Natural killer cell (primary cell): ENCODE measurements around the gene PLXNA4. TPM values are rescaled to one million over a fixed set of nuclear protein-coding genes. Genes with fewer than 3 reads are reported as not detected.

ENCODE experiments used
- ATAC-seq, 3 donors: fragments of 150-1000 bp in 2 of 3; fragments of 200-7000 bp in 1 of 3; cut with Tn5 transposase; 1 replicate in 1 of 3; 2 replicates in 2 of 3; pipeline ENCODE4 v1.10.0; 2021; ENCODE audit warnings: mild to moderate bottlenecking in 2 of 3, moderate library complexity in 2 of 3
- DNase-seq, 2 donors: peaks; one replicate each; pipeline versions ENCODE4 v3.0.0 to v3.0.0-alpha.2; 2013 to 2021; ENCODE audit warnings: mixed read lengths in 1 of 2
- H3K27ac ChIP-seq: one replicate; pipeline ENCODE4 v1.5.1; 2013; ENCODE audit warnings: mild to moderate bottlenecking, low read length
- H3K27me3 ChIP-seq: one replicate; pipeline ENCODE4 v1.6.1; 2013; ENCODE audit warnings: low read length; ENCODE audit not compliant: control insufficient read depth, insufficient read depth
- H3K36me3 ChIP-seq: one replicate; pipeline ENCODE4 v1.6.1; 2013; ENCODE audit warnings: low read length; ENCODE audit not compliant: control insufficient read depth, insufficient read depth
- H3K4me1 ChIP-seq: one replicate; pipeline ENCODE4 v1.6.1; 2013; ENCODE audit warnings: low read length; ENCODE audit not compliant: control insufficient read depth, insufficient read depth
- H3K4me3 ChIP-seq: one replicate; pipeline ENCODE4 v1.5.1; 2013; ENCODE audit warnings: low read length
- H3K9me3 ChIP-seq: one replicate; pipeline ENCODE4 v1.6.1; 2013; ENCODE audit warnings: low read length; ENCODE audit not compliant: control insufficient read depth, insufficient read depth
- H3K27ac Mint-ChIP-seq, 2 donors: one replicate each; pipeline ENCODE4 v1.8.0; 2022; ENCODE audit warnings: mild to moderate bottlenecking in 2 of 2, mixed read lengths in 2 of 2, moderate library complexity in 1 of 2
- H3K27me3 Mint-ChIP-seq, 2 donors: one replicate each; pipeline ENCODE4 v1.8.0; 2022; ENCODE audit warnings: low read depth in 2 of 2, mixed read lengths in 2 of 2
- H3K36me3 Mint-ChIP-seq: one replicate; pipeline ENCODE4 v1.8.0; 2022; ENCODE audit warnings: mixed read lengths
- H3K4me1 Mint-ChIP-seq, 2 donors: one replicate each; pipeline ENCODE4 v1.8.0; 2022; ENCODE audit warnings: mixed read lengths in 2 of 2
- H3K4me3 Mint-ChIP-seq: one replicate; pipeline ENCODE4 v1.8.0; 2022; ENCODE audit warnings: mild to moderate bottlenecking, moderate library complexity, mixed read lengths
- H3K9me3 Mint-ChIP-seq, 2 donors: one replicate each; pipeline ENCODE4 v1.8.0; 2022; ENCODE audit warnings: mixed read lengths in 2 of 2
- CTCF ChIP-seq: fragments of 200-600 bp; IDR thresholded peaks from one replicate; pipeline ENCODE4 v1.8.0; 2022; ENCODE audit warnings: antibody characterized with exemption
- WGBS: methylation state at CpG from one replicate; pipeline ENCODE4 v1.1.7; 2013; ENCODE audit warnings: missing lambda C conversion rate; ENCODE audit not compliant: insufficient coverage; 5-methylcytosine and 5-hydroxymethylcytosine counted together
- intact Hi-C: fragments of 100-400 bp; cut with micrococcal nuclease; formaldehyde crosslinking; loops from one replicate; pipeline ENCODE4 v1.14.2; 2022
- total RNA-seq, 4 donors: library from RNA; stranded (reverse); fragments of 120-200 nt in 1 of 4; gene quantifications; one replicate each; pipeline versions ENCODE4 v1.2.3 to v1.2.4, GENCODE V29; 2013 to 2022

The PLXNA4 gene
- total RNA-seq, 3 donors from 2014 or later (not counting 1 experiment from before 2014, with no cell fraction given) = 5.1 to 15.3 (median 10.9) TPM

- no peaks in the 10 kb centered on the region for H3K9me3 ChIP-seq
- H3K4me1 Mint-ChIP-seq = no peaks in the 10 kb centered on the region
- DNase-seq = no peak
- H3K36me3 Mint-ChIP-seq = no peaks in the 10 kb centered on the region
- ATAC-seq = no peak
- no peak overlapping the region for H3K4me3 Mint-ChIP-seq
- H3K4me3 ChIP-seq = no peak overlapping the region
- H3K36me3 ChIP-seq = no peaks in the 10 kb centered on the region
- no peak overlapping the region for H3K27ac Mint-ChIP-seq
- H3K27me3 ChIP-seq = no peaks in the 10 kb centered on the region
- TF ChIP-seq CTCF = no peak
- no peak overlapping the region for H3K27ac ChIP-seq
- 81% methylated on average over 3 of the region's 3 CpGs for WGBS
- intact Hi-C loops = no loop called here
- H3K4me1 ChIP-seq = no peaks in the 10 kb centered on the region
- peaks cover 12 to 28% of the 10 kb centered on the region in 2 donors for H3K27me3 Mint-ChIP-seq
- H3K9me3 Mint-ChIP-seq = no peaks in the 10 kb centered on the region
These were observed 472.6 kb downstream of the PLXNA4 start for GRCh38 chr7:132103718-132104117.

GRCh38 chr7:132102942-132103341 lies 473.3 kb downstream of the PLXNA4 start:
- Histone ChIP-seq H3K36me3 (no peaks in the 10 kb centered on the region), H3K4me1 (no peaks in the 10 kb centered on the region), H3K27me3 (no peaks in the 10 kb centered on the region), H3K27ac (no peak overlapping the region), H3K9me3 (no peaks in the 10 kb centered on the region), H3K4me3 (no peak overlapping the region)
- Mint-ChIP-seq H3K4me3 (no peak overlapping the region), H3K4me1 (no peaks in the 10 kb centered on the region), H3K27ac (no peak overlapping the region), H3K36me3 (no peaks in the 10 kb centered on the region), H3K9me3 (no peaks in the 10 kb centered on the region), H3K27me3 (peaks cover 8 to 23% of the 10 kb centered on the region in 2 donors)
- TF ChIP-seq CTCF = no peak
- ATAC-seq (no peak), DNase-seq (no peak)
- intact Hi-C loops = no loop called here
- 70% methylated on average over 10 of the region's 10 CpGs for WGBS

GRCh38 chr7:132102391-132102790 lies 473.9 kb downstream of the PLXNA4 start:
- Mint-ChIP-seq H3K36me3 (no peaks in the 10 kb centered on the region), H3K9me3 (no peaks in the 10 kb centered on the region), H3K4me1 (no peaks in the 10 kb centered on the region), H3K4me3 (no peak overlapping the region), H3K27ac (no peak overlapping the region), H3K27me3 (peaks cover 8 to 23% of the 10 kb centered on the region in 2 donors)
- H3K4me3 ChIP-seq = no peak overlapping the region
- H3K4me1 ChIP-seq = no peaks in the 10 kb centered on the region
- ATAC-seq (no peak), DNase-seq (no peak)
- H3K27ac ChIP-seq = no peak overlapping the region
- no peaks in the 10 kb centered on the region for H3K9me3 ChIP-seq
- H3K27me3 ChIP-seq = no peaks in the 10 kb centered on the region
- TF ChIP-seq CTCF = no peak
- intact Hi-C loops = no loop called here
- H3K36me3 ChIP-seq = no peaks in the 10 kb centered on the region
- WGBS = 96% methylated on average over 10 of the region's 10 CpGs

GRCh38 chr7:132100981-132101380 lies 475.3 kb downstream of the PLXNA4 start:
- intact Hi-C loops = no loop called here
- WGBS = 87% methylated on average over 6 of the region's 6 CpGs
- Mint-ChIP-seq H3K4me1 (no peaks in the 10 kb centered on the region), H3K9me3 (no peaks in the 10 kb centered on the region), H3K27ac (no peak overlapping the region), H3K27me3 (peaks cover 6 to 12% of the 10 kb centered on the region in 2 donors), H3K36me3 (no peaks in the 10 kb centered on the region), H3K4me3 (no peak overlapping the region)
- Histone ChIP-seq H3K27me3 (no peaks in the 10 kb centered on the region), H3K36me3 (no peaks in the 10 kb centered on the region), H3K9me3 (no peaks in the 10 kb centered on the region), H3K4me1 (no peaks in the 10 kb centered on the region), H3K4me3 (no peak overlapping the region), H3K27ac (no peak overlapping the region)
- DNase-seq (no peak), ATAC-seq (no peak)
- no peak for TF ChIP-seq CTCF
